GM04503 (cell line): ENCODE results near the gene KIAA1586.
"Not testable (repeated sequence)": the region's sequence is repeated elsewhere in the genome, so short reads cannot be mapped to it uniquely, and the experiment has no call there.

Source experiments
- DNase-seq: peaks from one replicate; pipeline ENCODE4 v3.0.0-alpha.2; 2012; ENCODE audit warnings: low read depth

The KIAA1586 gene

DNA sequence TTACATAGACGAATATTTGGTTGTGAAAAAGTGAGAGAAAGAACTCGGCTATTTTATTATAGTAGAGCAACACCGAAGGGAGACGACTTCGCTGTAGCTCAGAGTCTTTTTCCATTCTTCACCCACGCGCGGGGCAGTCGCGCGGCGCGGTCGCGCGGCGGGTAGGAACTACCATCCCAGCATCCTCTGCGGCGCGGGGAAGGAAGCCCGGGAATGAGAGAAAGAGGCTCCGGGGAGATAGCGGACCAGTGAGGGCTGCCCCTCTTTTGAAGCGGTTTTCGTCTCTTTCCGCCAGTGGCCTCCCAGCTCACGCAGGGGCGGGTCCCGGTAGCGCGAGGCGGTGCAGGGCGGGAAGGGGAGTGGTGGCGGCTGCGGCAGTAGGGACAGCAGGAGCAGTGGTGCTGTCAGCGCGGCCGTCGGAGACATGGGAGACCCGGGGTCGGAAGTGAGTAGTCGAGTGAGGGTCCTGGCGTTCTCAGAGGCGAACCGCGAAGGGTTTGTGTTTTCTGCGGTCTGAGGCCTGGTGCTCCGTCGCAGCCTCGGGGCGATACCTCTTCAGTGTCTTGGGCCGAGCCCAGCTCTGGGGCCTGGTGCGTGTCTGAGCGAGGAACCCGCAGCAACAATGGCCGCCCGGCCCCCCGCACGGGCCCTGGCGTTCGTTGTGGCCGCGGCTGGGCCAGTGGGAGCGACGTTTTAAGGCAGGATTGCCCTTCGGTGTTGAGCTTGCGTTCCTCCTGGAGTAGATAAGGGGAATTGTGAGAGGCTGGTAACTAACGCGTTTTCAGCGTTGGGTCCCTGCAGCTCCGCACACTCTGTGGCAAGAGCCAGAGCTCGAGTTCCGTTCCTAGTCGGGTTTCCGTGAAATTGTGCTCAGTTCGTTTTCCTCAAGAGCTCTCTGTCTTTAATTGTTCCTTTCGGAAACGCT lies at the start of gene KIAA1586:
KIAA1586 (plus strand) TSS at position 362 of the 925 bp plus-strand sequence; CDS start at position 425, 63 bp downstream.
- DNase-seq, result peak; percentile 68

- no peak for DNase-seq
Measured at GRCh38 chr6:56999049-56999448, 47.4 kb upstream of the KIAA1586 start.

DNA sequence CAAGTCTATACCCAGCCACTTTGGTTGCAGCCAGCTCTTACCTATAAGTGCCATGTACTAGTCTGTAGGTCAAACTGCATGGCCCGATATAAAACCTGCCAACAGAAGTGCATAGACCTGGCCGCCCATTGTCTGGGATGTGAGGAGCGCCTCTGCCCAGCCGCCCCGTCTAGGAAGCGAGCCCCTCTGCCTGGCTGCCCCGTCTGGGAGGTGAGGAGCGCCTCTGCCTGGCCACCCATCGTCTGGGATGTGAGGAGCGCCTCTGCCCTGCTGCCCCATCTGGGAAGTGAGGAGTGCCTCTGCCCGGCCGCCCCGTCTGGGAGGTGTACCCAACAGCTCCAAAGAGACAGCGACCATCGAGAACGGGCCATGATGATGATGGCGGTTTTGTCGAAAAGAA lies 46.7 kb upstream of the KIAA1586 start:
- not testable (repeated sequence) for DNase-seq

DNA sequence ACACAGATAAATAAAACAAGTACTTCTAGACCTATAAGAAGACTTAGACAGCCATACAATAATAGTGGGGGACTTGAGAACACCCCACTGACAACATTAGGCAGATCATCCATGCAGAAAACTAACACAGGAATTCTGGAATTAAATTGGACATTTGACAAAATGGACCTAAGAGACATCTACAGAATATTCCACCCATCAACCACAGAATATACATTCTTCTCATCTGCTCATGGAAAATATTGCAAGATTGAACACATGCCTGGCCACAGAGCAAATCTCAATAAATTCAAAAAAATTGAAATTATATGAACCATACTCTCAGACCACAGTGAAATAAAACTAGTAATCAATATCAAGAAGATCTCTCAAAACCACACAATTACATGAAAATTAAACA lies 44.3 kb upstream of the KIAA1586 start:
- no peak for DNase-seq

DNA sequence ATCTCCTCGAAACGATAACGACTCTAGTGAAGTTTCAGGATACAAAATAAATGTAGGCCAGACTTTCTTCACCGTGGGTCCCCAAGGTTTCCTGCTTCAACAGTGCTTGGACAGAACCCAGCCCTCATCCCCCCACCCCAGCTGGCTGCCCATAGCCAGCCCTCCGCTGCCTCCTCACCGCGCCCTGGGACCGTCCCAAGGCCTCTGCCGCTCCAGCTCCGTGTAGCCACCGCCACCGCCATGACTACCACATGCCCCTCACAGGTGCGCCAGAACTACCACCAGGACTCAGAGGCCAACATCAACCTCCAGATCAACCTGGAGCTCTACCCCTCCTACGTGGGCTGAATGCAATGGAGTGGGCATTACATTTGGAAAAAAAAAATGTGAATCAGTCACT lies 42.2 kb upstream of the KIAA1586 start:
- DNase-seq, result no peak

DNA sequence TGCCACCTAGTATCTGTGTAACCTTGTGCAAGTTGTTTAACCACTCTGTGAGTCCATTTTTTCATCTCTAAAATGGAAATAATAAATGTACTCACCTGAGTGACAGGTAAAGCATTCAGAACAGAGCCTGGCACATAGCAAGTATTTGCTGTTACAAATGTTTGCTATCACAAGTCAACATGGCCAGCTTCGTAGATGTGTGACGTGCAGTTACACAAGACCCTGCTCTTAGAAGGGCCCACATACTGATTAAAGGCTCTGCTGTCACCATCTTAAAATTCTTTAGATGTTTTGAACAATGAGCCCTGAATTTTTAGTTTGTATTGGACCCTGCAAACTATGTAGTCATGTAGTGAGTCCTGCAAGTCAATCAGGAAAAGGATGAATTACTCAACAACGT lies 40.4 kb upstream of the KIAA1586 start:
- no peak for DNase-seq

GRCh38 chr6:57008069-57008468 lies 38.4 kb upstream of the KIAA1586 start:
- not testable (repeated sequence) for DNase-seq

DNA sequence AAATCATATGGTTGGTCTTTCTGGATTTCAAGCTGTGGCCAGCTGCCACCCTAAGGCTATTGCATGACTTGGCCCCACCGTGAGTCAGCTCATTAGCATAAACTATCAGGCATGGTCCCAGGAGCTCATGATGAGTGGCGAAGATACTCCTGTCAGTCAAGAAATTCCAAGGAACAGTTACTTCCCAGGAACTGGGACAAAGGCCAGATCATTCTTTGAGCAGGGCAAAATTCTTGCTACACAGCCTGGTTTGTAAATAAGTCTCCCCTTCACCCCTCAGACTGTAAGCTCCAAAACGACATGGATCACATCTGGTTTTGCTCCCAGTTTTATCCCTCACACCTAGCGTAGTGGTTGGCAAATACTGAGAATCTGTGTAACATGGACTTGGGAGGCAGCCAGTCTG lies 33.0 kb upstream of the KIAA1586 start:
- peak; percentile 75 for DNase-seq

DNA sequence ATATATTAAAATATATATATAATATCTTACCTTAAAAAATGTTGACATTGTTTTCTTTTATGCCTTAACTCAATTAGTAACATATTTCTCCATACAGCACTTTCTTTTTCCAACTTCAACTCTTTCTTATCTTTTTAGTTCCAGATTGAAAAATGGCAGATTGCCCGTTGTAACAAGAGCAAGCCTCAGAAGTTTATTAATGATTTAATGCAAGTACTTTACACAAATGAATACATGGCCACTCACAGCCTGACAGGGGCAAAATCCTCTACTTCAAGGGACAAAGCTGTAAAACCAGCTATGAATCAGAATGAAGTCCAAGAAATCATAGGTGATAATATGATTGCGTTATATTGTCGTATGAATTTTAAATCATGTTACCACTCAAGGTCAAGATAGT lies 29.4 kb upstream of the KIAA1586 start:
- no peak for DNase-seq

GRCh38 chr6:57017841-57018240 lies 28.7 kb upstream of the KIAA1586 start:
- DNase-seq, result no peak

DNA sequence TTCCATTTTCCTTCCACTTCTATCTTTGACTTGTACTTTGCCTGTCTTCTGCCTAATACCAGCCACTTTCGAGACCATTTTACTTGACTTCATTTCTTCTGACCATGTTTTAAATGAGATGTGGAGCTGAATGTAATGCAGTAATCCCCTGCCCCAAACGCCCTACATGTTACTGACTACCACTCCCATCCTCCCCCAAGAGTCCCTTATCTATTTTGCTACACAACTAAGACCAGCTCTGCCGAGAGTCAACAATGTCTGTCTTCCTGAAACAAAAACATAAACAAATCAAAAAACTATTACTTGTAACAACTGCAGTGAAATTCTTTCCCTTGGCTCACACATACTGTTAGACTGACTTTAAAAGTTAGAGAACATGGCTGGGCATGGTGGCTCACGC lies 27.1 kb upstream of the KIAA1586 start:
- DNase-seq, result no peak

GRCh38 chr6:57021086-57021720 lies 25.3 kb upstream of the KIAA1586 start:
- no peak for DNase-seq

DNA sequence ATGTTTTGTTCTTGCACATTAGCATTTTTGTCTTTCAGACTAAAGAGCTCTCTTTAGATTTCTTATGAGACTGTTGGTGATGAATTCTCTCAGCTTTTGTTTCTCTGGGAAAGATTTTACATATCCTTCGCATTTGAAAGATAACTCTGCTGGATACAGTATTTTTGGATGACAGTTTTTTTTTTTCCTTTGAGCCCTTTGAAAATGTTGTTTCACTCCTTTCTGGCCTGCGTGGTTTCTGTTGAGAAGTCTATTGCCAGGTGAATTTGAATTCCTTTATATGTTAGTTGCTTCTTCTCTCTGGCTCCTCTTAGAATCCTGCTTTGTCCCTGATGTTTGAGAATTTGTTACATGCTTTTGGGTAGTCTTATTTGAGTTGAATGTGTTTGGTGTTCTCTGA lies 22.2 kb upstream of the KIAA1586 start:
- DNase-seq, result no peak

- DNase-seq, result no peak
Measured at GRCh38 chr6:57024775-57025174, 21.7 kb upstream of the KIAA1586 start.

- no peak for DNase-seq
Measured at GRCh38 chr6:57026001-57026400, 20.5 kb upstream of the KIAA1586 start.

DNA sequence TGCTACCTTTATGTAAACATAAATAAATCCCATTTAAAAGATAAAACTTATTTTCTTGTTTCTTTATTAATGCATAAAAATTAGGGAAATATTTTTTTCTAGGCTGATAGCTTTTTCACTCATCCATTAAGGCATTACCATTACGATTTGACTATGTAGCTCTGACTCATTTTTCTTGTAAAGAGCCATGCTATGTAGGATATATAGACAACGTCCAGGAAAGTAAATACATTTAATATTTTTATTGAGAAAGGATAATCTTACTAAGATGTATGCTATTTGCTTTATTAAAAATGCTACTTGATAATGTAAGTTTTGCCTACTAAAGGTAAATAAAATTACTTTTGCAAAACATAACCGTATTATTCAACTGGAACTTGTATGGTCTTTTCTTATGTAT lies 19.2 kb upstream of the KIAA1586 start:
- DNase-seq, result no peak

GRCh38 chr6:57029213-57029612 lies 17.3 kb upstream of the KIAA1586 start:
- no peak for DNase-seq

DNA sequence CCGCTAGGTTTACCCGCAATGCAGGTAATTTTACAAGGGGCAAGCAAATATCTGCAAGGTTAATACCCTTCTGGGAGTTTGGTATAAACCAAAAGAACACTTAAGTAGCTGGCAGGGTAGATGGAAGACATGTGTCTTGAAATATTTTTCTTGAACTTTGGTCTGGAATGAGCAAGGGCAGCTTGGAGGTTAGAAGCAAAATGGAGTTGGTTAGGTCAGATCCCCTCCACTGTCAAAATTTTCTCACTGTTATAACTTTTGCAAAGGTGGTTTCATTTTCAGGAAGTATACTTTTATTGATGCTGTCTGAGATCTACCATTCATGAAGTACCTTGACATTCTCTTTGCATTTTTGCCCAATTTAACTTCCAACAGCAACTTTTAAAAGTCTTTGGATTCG lies 13.3 kb upstream of the KIAA1586 start:
- DNase-seq, result no peak

GRCh38 chr6:57035549-57035948 lies 10.9 kb upstream of the KIAA1586 start:
- no peak for DNase-seq

- no peak for DNase-seq
Measured at GRCh38 chr6:57038906-57039305, 7.6 kb upstream of the KIAA1586 start.

DNA sequence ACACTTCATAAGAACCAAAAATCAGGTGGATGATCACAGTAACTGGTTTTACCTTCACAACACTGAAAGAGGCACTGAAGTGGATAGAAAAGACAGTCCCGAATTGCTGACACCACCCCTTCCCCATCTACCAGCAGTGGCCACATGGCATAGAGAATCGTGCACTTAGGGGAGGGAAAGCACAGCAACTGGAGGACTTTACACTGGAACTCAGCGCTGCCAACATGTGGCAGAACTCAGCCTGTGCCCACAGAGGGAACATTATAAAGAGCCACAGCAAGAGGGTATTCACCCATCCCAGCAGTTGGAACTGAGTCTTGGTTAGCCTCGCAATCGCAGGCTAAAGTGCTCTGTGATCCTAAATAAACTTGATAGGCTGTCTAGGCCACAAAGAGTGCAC lies 6.5 kb upstream of the KIAA1586 start:
- DNase-seq, result no peak

GRCh38 chr6:57044061-57044460 lies 2.4 kb upstream of the KIAA1586 start:
- not testable (repeated sequence) for DNase-seq

DNA sequence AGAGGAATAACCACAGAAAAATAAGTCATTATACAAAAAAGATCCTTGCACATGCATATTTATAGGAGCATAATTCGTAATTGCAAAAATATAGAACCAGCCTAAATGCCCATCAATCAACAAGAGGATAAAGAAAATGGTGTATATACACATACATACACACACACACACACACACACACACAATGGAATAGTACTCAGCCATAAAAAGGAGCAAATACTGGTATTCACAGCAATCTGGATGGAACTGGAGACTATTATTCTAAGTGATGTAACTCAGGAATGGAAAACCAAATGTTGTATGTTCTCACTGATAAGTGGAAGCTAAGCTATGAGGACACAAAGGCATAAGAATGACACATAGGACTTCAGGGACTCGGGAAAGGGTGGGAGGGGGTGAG lies 1.9 kb upstream of the KIAA1586 start:
- DNase-seq, result no peak

DNA sequence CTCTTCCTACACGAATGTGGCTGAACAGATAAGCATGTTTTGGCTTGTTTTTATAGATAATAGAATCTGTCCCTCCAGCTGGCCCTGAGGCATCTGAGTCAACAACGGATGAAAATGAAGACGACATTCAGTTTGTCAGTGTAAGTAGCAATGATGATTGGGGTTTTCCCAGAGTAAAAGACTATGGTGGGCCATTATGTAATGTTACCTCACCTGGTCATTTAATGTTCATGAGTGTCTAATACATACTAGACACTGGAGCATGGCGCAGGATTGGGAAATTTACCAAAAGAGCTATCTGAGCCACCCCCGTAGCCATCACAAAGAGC lies 728 bp downstream of the KIAA1586 start:
- not testable (repeated sequence) for DNase-seq
